ENCODE measurements around the gene EXOC8. TPM values are rescaled to one million over a fixed set of nuclear protein-coding genes. Genes with fewer than 3 reads are reported as not detected.

EXOC8 gene
- total RNA-seq, 3 donors from 2014 or later (not counting 1 experiment from before 2014, with no cell fraction given) = 29.0 to 37.1 (median 34.7) TPM

GRCh38 chr1:231384696-231385415, 47.2 kb upstream of the EXOC8 start:
- DNase-seq (no peak), ATAC-seq (no peak)
- Histone ChIP-seq H3K27ac (ENCODE audit: low read length) (no peak overlapping the region), H3K27me3 (ENCODE audit: control insufficient read depth, insufficient read depth, low read length) (no peaks in the 10 kb centered on the region), H3K4me3 (ENCODE audit: low read length) (no peak overlapping the region), H3K36me3 (ENCODE audit: control insufficient read depth, insufficient read depth, low read length) (no peaks in the 10 kb centered on the region), H3K4me1 (ENCODE audit: control insufficient read depth, insufficient read depth, low read length) (no peaks in the 10 kb centered on the region), H3K9me3 (ENCODE audit: control insufficient read depth, insufficient read depth, low read length) (no peaks in the 10 kb centered on the region)
- intact Hi-C loops (cut with micrococcal nuclease) = no loop called here
- Mint-ChIP-seq H3K27me3 (ENCODE audit: low read depth in 2 of 2) (no peaks in the 10 kb centered on the region), H3K4me1 (peaks cover 15 to 24% of the 10 kb centered on the region in 2 donors), H3K36me3 (no peaks in the 10 kb centered on the region), H3K9me3 (no peaks in the 10 kb centered on the region), H3K4me3 (no peak overlapping the region), H3K27ac (no peak overlapping the region)
- WGBS (ENCODE audit: insufficient coverage) = 97% methylated on average over 6 of the region's 6 CpGs
- TF ChIP-seq, protein P1, sequence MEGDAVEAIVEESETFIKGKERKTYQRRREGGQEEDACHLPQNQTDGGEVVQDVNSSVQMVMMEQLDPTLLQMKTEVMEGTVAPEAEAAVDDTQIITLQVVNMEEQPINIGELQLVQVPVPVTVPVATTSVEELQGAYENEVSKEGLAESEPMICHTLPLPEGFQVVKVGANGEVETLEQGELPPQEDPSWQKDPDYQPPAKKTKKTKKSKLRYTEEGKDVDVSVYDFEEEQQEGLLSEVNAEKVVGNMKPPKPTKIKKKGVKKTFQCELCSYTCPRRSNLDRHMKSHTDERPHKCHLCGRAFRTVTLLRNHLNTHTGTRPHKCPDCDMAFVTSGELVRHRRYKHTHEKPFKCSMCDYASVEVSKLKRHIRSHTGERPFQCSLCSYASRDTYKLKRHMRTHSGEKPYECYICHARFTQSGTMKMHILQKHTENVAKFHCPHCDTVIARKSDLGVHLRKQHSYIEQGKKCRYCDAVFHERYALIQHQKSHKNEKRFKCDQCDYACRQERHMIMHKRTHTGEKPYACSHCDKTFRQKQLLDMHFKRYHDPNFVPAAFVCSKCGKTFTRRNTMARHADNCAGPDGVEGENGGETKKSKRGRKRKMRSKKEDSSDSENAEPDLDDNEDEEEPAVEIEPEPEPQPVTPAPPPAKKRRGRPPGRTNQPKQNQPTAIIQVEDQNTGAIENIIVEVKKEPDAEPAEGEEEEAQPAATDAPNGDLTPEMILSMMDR (IDR thresholded peaks at IDR 0.05) = no peak

DNA sequence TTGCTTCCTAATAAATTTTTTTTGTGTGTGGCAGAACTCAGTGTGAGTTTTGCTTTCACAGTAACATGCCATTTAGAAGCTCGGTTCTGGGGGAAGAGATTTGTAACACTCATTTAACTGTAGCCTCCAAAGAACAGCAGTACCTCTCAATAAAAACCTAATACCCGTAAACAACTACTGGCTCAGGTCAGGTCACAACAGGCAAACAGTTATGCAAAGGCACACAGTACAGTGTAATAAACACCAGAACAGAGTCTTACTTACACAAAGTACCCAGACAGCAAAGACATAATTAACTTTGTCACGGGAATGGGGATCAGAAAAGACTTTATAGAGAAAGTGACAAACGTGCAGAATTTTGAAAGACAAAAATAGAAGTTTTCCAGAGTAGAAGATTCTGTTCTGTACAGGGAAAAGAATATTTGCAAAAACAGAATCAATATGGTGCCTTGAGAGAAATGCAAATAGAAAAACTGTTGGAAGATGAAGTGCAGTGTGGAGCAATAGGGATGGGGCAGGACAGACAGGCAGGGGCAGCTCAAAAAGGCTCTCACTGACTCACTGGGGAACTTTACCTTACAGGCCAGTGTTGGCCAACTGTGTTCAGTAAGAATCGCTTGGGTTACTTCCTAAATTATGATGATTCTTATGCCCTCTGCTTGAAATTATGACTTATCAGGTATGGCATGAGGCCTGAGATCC, 45.7 kb upstream of the EXOC8 start:
- H3K9me3 ChIP-seq (ENCODE audit: control insufficient read depth, insufficient read depth, low read length) = no peaks in the 10 kb centered on the region
- TF ChIP-seq, protein P1 (IDR thresholded peaks at IDR 0.05) = no peak
- ATAC-seq = no peak
- no peak for DNase-seq
- Mint-ChIP-seq H3K27me3 (ENCODE audit: low read depth in 2 of 2) (no peaks in the 10 kb centered on the region), H3K36me3 (no peaks in the 10 kb centered on the region), H3K4me3 (no peak overlapping the region), H3K27ac (no peak overlapping the region), H3K9me3 (no peaks in the 10 kb centered on the region), H3K4me1 (peaks cover 25 to 27% of the 10 kb centered on the region in 2 donors)
- no peaks in the 10 kb centered on the region for H3K36me3 ChIP-seq (ENCODE audit: control insufficient read depth, insufficient read depth, low read length)
- no peaks in the 10 kb centered on the region for H3K4me1 ChIP-seq (ENCODE audit: control insufficient read depth, insufficient read depth, low read length)
- 92% methylated on average over 5 of the region's 5 CpGs for WGBS (ENCODE audit: insufficient coverage)
- no peak overlapping the region for H3K4me3 ChIP-seq (ENCODE audit: low read length)
- H3K27me3 ChIP-seq (ENCODE audit: control insufficient read depth, insufficient read depth, low read length) = no peaks in the 10 kb centered on the region
- H3K27ac ChIP-seq (ENCODE audit: low read length) = no peak overlapping the region
- intact Hi-C loops (cut with micrococcal nuclease) = no loop called here

- H3K4me3 ChIP-seq (ENCODE audit: low read length) = no peak overlapping the region
- no peak for ATAC-seq
- no peak overlapping the region for H3K27ac ChIP-seq (ENCODE audit: low read length)
- intact Hi-C loops (cut with micrococcal nuclease) = no loop called here
- Mint-ChIP-seq H3K27ac (no peak overlapping the region), H3K4me1 (peaks cover 24 to 25% of the 10 kb centered on the region in 2 donors), H3K27me3 (ENCODE audit: low read depth in 2 of 2) (no peaks in the 10 kb centered on the region), H3K4me3 (no peak overlapping the region), H3K9me3 (no peaks in the 10 kb centered on the region), H3K36me3 (no peaks in the 10 kb centered on the region)
- whole genome bisulfite sequencing (ENCODE audit: insufficient coverage) = 95% methylated on average over 3 of the region's 3 CpGs
- no peak for DNase-seq
- no peaks in the 10 kb centered on the region for H3K27me3 ChIP-seq (ENCODE audit: control insufficient read depth, insufficient read depth, low read length)
- TF ChIP-seq, protein P1 (IDR thresholded peaks at IDR 0.05) = no peak
- no peaks in the 10 kb centered on the region for H3K36me3 ChIP-seq (ENCODE audit: control insufficient read depth, insufficient read depth, low read length)
- H3K4me1 ChIP-seq (ENCODE audit: control insufficient read depth, insufficient read depth, low read length) = no peaks in the 10 kb centered on the region
- H3K9me3 ChIP-seq (ENCODE audit: control insufficient read depth, insufficient read depth, low read length) = no peaks in the 10 kb centered on the region
These were observed 44.8 kb upstream of the EXOC8 start for GRCh38 chr1:231382426-231382825.

Data from natural killer cell (primary cell).